ENCODE data around the gene NGF. TPM values are rescaled to one million over a fixed set of nuclear protein-coding genes. Genes with fewer than 3 reads are reported as not detected.
"Not testable (repeated sequence)": the region's sequence is repeated elsewhere in the genome, so short reads cannot be mapped to it uniquely, and the experiment has no call there.

Gene NGF
- 0.34 TPM in 1 of 2 replicates, not detected in the other for total RNA-seq

DNA sequence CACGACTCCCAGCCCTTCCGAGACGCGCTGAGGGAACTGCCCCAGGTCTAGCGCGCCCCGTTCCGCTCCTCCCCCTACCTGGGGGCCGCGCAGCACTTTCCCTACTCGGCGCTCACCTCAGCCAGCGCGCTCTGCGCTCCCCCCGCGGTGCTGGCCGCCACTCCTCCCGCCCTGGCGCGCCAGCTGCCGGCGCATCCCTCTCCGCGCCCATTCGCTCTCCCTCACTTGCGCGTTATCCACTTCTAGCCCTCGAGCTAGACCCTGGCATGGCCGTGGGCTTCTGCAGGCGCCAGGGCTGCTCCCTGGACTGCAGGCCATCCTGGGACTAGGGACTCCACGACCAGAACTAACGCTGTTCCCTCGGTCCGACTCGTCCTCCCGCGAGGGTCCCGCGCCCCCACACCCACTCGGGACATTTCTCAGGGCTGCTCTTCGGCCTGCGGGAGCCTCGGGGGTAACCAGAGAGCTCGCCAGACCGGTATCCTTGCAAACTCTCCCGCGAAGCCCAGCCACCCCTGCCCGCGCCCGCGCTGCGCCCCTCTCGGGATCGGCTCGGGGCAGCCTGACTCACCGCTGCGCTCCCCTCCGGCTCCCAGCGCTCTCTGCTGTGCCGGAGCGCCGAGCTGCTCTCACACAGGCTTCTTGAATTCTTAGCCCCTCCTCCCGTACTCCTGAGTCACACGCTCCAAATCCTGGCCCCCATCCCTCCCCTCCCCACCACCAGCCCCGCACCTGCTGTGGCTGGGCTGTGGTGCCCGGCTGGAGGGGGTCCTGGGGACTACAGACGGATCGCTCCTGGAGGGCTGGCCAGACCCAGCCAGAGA lies at the start of gene NGF:
Gene NGF (minus strand): TSS at position 617 of the 824 bp plus-strand sequence. CDS start 51,454 bp downstream, outside the sequence.
- DNase-seq: no peak

DNA sequence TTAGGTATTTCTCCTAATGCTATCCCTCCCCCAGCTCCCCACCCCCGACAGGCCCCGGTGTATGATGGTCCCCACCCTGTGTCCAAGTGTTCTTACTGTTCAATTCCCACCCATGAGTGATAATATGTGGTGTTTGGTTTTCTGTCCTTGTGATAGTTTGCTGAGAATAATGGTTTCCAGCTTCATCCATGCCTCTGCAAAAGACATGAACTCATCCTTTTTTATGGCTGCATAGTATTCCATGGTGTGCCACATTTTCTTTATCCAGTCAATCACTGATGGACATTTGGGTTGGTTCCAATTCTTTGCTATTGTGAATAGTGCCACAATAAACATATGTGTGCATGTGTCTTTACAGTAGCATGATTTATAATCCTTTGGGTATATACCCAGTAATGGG lies 45.4 kb upstream of the NGF start:
- not testable (repeated sequence) for DNase-seq

DNA sequence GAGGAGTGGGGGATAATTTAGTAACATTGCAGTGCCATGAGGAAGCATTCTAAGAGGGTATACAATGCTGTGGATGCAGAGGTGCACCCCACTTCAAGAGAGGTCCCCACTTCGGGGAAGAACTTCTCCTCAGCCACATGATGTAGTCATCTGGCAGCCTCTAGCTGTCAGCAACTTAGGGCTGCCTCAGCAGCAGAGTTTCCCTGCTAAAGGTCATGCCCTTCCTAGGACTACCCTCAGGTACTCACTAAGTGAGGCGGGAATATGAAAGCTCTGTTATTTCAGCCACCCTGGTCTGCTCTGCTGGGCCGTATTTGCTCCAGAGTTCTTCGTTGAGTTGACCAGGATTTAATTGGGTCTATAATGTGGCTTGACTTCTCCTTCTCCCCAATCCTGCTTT lies 41.9 kb upstream of the NGF start:
- no peak for DNase-seq

DNA sequence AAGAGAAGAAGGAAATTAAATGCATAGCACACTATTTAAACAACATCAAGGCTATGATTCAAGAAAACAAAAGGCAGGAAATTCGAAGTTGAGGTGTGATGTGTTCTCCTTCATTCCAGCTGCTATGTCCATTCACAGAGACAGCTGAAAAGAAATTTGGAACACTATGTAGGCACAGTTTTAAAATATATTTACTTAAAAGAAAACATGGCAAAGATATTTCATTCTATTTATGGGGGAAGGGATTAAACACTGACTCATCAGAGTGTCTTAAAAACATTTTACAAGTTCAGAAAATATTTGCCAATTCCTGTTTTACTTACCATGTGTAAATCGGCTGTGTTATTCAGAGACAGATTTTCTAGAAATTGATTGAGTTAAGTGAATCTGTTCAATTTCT lies 39.4 kb upstream of the NGF start:
- DNase-seq: no peak

DNA sequence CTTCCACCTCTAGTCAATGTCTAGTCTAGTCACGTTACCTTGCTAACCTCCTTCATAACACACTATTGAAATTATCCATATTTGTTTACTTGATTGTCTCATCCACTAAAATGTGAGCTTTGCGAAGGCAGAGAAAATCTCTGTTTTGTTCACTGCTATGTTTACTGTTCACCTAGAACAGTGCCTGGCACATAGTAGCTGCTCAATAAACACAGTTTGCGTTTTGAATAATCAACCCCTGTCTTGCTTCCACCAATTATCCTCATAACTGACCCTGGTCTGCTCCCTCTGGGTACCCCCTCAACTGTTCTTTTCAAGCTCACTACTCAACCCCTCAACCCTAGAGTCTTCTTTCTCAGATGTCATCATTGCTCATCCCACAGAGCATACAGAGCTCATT lies 36.5 kb upstream of the NGF start:
- DNase-seq: no peak

DNA sequence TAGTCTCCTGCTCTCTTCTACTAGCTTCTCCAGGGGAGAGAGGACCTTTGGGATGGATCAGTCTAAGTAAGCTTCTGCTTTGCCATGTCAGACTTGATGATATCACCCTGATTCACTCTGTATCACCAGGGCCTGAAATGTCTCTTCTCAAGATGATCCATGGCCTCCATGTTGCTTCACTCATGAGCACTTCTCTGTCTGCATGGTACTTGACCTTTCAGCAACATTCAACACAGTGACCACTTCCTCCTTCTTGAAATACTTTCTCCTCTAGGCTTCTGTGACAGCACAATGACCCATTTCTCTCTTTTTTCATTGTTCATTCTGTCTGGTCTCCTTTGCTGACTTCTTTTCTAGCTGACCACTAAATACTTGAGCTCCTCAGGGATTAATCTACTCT lies 35.3 kb upstream of the NGF start:
- no peak for DNase-seq

DNA sequence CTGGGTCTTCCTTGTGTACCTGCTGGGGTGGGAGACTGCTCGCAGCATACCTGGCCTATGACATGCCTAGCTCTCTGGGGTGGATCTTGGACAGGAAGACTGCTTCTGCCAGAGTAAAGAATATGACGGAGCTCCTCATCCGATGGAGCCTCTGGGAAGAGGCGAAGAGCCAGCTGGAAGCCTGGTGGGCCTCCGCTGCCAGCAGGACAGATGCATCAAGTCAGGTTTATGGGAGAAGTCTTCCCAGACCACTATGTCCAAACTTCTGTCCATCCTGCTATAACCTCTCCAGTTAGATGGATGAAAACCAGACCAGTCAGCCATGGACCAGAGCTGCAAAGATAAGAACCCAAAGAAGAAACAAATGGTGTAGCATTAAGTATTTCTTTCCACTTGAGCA lies 27.7 kb upstream of the NGF start:
- no peak for DNase-seq

DNA sequence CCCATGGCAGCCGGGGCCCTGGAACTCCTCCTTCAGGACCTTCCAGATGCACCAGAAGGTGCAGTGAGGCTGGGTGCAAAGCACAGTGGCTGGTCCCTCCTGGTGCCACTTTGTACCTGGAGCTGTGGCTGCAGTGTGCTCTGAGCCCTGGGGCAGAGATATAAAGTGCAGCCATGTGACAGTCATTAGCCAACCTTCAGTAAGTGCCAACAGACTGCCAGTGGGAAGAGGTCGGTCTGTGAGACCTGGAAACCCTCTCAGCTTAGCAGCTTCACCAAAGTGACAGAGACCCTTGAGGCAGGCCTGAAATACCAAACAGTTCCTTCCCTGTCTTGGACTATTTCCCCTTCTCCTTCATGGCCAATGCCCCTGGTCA lies 26.7 kb upstream of the NGF start:
- no peak for DNase-seq

DNA sequence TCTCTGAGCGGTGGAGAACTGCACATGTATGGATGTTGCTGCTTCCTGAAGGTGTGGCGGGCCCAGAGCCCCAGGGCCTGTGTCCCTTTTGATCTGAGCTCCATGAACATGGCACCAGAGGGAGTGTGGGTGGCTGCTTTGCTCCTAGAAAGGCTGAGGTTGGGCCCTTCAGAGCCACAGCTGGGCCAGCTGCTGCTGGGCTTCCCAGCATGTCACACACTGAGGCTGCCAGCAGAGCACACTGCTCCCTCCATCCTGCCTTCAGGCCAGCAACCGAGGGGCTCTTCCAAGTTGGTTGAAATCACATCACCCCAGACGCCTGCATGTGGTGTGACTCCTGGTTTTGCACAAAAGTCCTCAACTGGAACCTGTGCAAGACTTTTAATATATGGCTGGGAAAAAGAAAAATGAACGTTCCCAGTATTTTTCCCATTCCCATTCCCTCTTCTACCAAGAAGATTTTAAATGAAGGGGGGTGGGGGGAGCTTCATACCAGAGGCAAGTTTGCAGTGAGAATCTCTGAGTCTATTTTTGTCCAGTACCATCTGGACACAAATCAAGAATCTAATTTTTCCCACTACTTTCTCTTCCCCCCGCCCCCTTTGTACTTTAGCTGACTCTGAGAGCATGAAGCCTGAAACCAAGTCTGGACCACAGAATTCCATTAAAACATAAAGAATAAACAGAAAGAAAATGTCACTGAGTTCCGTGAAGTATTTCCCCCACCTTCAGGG lies 26.2 kb upstream of the NGF start:
- no peak for DNase-seq

DNA sequence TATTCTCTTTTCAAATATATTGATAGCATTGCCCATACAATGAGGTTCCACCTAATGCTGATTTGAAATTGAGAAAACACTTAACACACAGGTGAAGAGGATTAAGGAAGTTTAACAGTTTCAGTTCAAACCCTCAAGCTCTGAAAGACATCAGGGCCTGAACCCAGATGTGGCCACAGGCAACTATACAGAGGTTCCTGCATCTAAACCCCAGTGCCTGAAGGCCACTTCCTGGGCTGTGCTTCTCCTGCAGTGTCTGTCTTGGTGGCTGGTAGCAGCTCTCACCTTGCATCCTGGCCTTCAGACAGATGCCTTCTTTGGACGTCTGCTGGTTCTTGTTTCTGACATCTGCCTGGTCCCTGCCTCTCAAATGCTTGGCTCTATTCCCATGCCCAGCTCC lies 25.1 kb upstream of the NGF start:
- no peak for DNase-seq

DNA sequence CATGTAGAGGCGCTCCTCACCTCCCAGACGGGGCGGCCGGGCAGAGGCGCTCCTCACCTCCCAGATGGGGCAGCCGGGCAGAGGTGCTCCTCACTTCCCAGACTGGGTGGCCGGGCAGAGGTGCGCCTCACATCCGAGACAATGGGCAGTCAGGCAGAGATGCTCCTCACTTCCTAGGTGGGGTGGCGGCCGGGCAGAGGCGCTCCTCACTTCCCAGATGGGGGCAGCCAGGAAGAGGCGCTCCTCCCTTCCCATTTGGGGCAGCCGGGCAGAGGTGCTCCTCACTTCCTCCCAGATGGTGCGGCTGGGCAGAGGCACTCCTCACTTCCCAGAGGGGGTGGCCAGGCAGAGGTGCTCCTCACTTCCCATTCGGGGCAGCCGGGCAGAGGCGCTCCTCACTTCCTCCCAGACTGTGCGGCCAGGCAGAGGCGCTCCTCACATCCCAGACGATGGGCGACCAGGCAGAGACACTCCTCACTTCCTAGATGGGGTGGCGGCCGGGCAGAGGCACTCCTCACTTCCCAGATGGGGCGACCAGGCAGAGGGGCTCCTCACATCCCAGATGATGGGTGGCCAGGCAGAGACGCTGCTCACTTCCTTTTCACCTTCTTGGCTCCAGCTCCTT lies 22.6 kb upstream of the NGF start:
- not testable (repeated sequence) for DNase-seq

DNA sequence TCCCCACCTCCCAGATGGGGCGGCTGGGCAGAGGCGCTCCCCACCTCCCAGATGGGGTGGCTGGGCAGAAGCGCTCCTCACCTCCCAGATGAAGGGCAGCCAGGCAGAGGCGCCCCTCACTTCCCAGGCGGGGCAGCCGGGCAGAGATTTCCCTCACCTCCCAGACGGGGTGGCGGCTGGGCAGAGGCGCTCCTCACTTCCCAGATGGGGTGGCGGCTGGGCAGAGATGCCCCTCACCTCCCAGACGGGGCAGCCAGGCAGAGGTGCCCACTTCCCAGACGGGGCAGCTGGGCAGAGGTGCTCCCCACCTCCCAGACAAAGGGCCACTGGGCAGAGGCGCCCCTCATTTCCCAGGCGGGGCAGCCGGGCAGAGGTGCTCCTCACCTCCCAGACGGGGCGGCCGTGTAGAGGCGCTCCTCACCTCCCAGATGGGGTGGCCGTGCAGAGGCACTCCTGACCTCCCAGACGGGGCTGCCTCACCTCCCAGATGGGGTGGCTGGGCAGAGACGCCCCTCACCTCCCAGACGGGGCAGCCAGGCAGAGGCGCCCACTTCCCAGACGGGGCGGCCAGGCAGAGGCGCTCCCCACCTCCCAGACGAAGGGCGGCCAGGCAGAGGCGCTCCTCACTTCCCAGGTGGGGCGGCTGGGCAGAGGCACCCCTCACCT lies 21.9 kb upstream of the NGF start:
- DNase-seq: not testable (repeated sequence)

DNA sequence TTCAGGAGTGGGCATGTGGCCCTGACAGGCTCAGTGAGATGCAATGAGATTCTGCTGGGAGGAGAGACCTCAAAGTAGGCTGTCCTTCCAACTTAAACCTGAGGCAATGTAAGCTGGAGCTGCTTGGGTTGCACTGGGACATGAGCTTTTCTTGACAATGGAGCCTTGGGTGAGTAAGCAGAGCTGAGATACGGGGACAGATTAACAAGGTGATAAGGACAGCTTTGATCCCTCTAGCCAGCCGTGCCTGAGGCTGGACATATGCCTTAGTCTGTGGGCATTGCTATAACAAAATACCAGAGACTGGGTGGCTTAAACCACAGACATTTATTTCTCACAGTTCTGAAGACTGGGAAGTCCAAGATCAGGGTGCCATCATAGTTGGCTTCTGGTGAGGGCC lies 18.3 kb upstream of the NGF start:
- no peak for DNase-seq

DNA sequence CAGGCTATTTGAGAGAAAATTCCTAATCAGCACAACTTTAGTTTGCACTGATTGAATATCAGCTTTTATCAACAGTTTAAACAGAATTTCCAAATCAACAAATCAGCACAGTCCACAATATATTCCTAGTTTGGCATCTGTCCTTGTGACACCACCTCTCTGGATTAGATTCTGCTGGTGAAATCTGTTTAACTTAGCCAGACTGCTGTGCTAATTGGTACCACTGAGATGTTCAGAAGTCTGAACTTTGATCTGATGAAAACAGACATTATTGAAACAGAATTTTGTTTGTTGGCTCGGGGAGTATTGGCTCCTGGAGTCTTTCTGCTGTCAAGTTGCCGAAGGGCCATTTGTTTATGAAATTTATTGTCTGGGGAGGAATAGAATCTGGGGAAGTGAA lies 17.0 kb upstream of the NGF start:
- DNase-seq: no peak

DNA sequence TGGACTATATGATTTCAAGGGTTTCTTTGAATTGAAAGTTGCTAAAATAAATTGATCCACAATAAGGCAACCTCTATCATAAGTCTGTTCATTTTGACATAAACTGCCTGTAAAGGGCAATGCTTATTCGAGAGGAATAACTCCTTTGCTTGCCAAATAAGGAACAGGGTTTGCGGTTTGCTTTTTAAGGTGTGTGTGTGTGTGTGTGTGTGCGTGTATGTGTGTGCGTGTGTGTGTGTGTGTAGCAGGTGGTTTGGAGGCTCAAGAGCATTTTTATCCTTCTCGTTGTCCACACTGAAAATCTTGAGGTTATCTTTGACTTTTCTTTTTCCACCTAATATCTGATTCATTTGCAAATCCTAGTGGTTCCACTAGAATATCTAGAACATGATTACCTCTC lies 13.1 kb upstream of the NGF start:
- no peak for DNase-seq

DNA sequence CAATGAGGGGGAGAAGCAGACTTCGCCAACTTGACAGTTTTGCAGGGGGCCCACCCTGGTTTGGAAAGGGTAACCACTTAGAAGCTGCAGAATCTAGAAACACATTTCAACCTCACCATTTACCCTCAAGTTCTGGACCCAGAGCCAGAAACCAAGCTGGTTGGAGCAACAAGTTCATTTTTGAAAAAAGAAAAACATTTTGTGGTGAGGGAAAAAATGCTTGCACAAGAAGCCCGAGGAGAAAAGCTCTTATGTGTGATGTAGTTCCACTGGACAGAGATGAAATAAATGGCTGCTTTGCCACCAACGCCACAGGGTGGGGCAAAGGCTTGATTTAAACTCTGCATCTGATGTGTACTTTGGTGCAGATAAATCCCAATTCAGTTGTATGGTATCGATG lies 10.6 kb upstream of the NGF start:
- no peak for DNase-seq

DNA sequence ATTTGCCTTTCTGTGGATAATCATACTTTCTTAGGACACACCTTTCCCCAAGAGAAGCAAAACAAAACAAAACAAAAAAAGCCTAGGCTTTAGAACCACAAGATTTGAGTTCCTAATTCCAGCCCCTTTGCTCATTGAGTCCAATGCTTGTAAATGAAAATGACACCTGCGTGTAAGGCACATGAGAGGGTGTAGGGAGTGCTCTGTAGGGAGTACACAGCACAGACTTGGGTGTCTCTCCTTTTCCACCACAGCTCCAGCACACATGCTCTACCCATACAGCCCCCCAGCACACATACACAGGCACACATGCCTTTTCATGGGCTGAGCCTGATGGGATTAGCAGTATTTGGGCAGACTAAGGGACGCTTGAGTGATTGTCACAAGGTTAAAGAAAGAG lies 9.2 kb upstream of the NGF start:
- no peak for DNase-seq

DNA sequence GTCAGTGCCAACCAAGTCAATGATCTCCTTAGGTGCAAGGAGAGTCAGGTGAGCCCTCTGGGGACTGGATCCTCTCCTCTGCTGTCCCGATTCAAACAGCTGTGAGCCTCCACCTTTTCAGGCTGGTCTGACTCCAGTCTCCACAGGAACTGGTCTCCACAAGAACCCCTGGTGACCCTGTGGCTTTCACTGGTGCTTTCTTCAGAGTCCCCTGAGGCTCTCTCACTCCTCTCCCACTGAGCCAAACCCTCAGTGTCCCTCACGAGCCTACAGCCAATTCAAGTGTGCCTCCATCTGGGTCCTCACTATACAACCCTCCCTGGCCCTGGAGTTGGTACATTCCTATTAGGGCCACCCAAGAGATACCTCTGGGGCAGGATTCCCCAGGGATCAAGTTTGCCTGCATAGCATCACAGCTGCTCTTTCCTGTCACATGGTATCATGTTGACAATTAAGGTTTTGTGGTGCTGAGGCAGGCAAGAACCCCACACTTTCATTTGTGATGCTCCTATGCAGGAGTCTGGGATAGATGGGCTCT lies 5.2 kb upstream of the NGF start:
- no peak for DNase-seq

DNA sequence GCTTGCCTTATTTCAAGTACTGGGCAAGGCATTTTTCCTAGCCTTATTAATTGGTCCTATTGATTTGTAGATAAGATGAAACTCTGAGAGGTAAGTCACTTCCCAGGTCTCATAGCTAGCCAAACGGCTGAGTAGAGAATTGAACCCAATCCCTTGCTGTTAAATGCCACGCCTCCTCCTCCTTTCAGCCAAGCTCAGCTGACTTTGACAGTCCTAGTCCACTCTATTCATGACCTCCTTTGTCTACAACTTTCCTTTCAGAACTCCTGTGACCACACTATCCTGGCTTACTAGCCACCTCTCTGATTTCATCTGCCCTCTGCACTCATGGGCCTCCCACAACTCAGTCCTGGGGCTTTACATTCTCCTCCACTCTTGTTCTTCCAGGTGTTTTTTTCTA lies 3.9 kb upstream of the NGF start:
- no peak for DNase-seq

DNA sequence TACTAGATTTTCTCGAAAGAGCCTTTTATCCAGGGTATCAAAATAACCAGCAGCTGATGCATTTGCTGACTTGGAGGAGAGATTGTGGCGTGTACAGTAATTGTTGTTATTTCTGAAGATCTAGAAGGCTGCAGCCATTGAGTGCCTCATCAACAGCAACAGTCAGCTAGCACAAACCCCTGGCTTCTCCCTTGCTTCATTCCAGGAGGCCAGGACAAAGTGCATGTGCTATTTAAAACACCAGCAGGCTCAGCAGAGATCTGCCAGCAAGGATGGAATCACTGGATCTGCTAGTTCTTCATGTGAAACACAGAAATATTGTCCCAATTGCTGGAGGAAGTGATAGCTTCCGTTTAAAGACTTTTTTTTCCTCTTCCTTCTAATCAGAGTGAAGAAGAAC lies 2.8 kb upstream of the NGF start:
- DNase-seq: no peak

DNA sequence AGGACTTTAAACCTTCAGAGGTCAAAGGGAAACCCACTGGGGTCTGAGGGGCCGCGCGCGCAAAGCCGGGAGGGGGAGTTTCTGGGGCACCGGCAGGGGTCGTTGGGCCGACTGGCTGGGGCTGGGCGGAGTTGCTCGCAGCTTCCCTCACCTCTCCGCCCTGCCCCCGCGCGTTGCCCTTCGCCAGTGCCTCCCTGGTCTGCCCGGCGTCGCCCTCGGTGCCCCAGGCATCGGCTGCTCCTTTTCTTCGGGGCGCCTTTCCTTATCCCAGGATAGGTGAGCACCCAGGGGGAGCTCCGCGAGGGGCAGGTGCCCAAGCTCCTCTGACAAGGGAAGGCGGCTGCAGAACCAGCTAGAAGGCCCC lies 390 bp upstream of the NGF start:
- no peak for DNase-seq

DNA sequence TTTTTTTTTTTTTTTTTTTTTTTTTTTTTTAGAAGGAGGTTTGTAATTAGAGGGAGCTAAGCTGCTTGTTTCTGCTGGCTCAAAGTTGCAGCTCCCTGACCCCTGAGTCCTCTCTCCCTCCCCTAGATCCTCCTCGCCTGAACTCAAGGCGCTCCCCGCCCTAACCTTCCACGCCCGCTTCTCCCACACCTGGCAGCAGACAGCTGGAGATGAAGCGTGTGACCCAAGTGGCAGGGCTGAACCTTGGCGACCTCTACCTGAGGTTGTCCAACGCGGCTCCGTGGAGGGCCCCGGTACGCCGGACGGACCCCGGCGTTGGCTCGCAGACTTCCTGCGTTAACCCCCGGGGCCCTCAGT lies 795 bp downstream of the NGF start:
- DNase-seq: no peak

DNA sequence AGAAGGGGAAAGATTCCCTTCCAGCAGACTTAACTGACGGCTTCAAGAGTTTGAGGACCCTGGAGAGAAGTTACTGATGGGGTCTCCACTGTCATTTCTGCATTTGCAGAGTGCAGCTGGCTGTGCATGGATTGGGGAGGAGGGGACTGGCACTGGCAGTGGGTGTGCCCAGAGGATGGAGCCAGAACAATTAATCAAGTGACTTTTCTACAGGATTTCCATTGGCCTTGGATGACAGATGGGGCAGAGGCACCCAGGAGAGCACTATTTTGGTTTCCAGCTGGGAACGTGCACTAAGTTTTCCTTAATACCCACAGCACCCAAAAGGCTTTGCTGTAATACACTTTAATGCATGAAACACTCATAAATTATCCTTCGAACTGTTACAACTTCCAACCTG lies 1.3 kb downstream of the NGF start:
- no peak for DNase-seq
